IMR-90 (cell line): ENCODE measurements around the gene OR51B2. TPM values are rescaled to one million over a fixed set of nuclear protein-coding genes. Genes with fewer than 3 reads are reported as not detected.

Source experiments
- ATAC-seq: fragments of 200-7000 bp; cut with Tn5 transposase; 2 replicates; pipeline ENCODE4 v1.9.1; 2020; ENCODE audit warnings: low read depth, mild to moderate bottlenecking, moderate library complexity
- Bru-seq: library from RNA; stranded (reverse); fragments of 400-500 nt; gene quantifications from one replicate; lab custom pipeline; 2021; lab: Mats Ljungman, UMichigan
- BruChase-seq, 2 experiments: library from RNA; stranded (reverse); fragments of 400-500 nt; gene quantifications; one replicate each; lab custom pipeline; 2021; lab: Mats Ljungman, UMichigan
- BruUV-seq: library from RNA; stranded (reverse); fragments of 400-500 nt; replicated peaks from 2 replicates; lab custom pipeline; 2021; lab: Mats Ljungman, UMichigan
- CTCF ChIA-PET: fragments of 300-600 bp; formaldehyde crosslinking; extraction: SDS; loops from one replicate; lab custom pipeline; 2021; ENCODE audit warnings: antibody characterized with exemption; lab: Yijun Ruan, JAX
- POLR2A ChIA-PET: fragments of 300-600 bp; sonication (Branson Sonifier 250); formaldehyde crosslinking; loops from one replicate; lab custom pipeline; 2022; ENCODE audit warnings: antibody characterized with exemption; ENCODE audit not compliant: unreplicated experiment; lab: Charles Lee
- DNase-seq: peaks from one replicate; pipeline ENCODE4 v3.0.0; 2013
- H2AFZ ChIP-seq: replicated peaks from 2 replicates; pipeline ENCODE3; 2013; ENCODE audit warnings: low read length, mild to moderate bottlenecking; ENCODE audit not compliant: poor library complexity
- H2AK5ac ChIP-seq: 2 replicates; pipeline ENCODE4 v1.6.1; 2013; ENCODE audit warnings: low read depth, low read length, inconsistent platforms
- H2AK9ac ChIP-seq: replicated peaks from 2 replicates; pipeline ENCODE3; 2013; ENCODE audit warnings: mild to moderate bottlenecking, low read depth, low read length, moderate library complexity; ENCODE audit not compliant: poor library complexity
- H2BK120ac ChIP-seq: 2 replicates; pipeline ENCODE4 v1.6.1; 2013; ENCODE audit warnings: low read depth, low read length, inconsistent platforms
- H2BK15ac ChIP-seq: 3 replicates; pipeline ENCODE4 v1.6.1; 2013; ENCODE audit warnings: low read depth, low read length, inconsistent platforms
- H2BK20ac ChIP-seq: 2 replicates; pipeline ENCODE4 v1.6.1; 2013; ENCODE audit warnings: low read depth, mild to moderate bottlenecking, inconsistent platforms, low read length, moderate library complexity
- H2BK5ac ChIP-seq: 2 replicates; pipeline ENCODE4 v1.6.1; 2013; ENCODE audit warnings: mild to moderate bottlenecking, low read depth, low read length, inconsistent platforms; ENCODE audit not compliant: poor library complexity, severe bottlenecking
- H3K14ac ChIP-seq: replicated peaks from 2 replicates; pipeline ENCODE4 v1.6.1; 2013; ENCODE audit warnings: low read depth, low read length, inconsistent platforms
- H3K18ac ChIP-seq: 2 replicates; pipeline ENCODE4 v1.6.1; 2013; ENCODE audit warnings: low read depth, low read length, control low read depth
- H3K23ac ChIP-seq: 2 replicates; pipeline ENCODE4 v1.6.1; 2013; ENCODE audit warnings: low read depth, low read length, inconsistent platforms
- H3K27ac ChIP-seq: 2 replicates; pipeline ENCODE4 v1.5.1; 2013; ENCODE audit warnings: mild to moderate bottlenecking, control low read depth, low read length; ENCODE audit not compliant: insufficient read depth
- H3K27me3 ChIP-seq: 2 replicates; pipeline ENCODE4 v1.6.1; 2013; ENCODE audit warnings: low read length; ENCODE audit not compliant: control insufficient read depth, insufficient read depth
- H3K36me3 ChIP-seq: 2 replicates; pipeline ENCODE4 v1.6.1; 2013; ENCODE audit warnings: low read length, mixed read lengths; ENCODE audit not compliant: control insufficient read depth, insufficient read depth
- H3K4ac ChIP-seq: 2 replicates; pipeline ENCODE4 v1.6.1; 2013; ENCODE audit warnings: low read depth, low read length, inconsistent platforms
- H3K4me1 ChIP-seq: 2 replicates; pipeline ENCODE4 v1.6.1; 2013; ENCODE audit warnings: low read length, mixed read lengths; ENCODE audit not compliant: control insufficient read depth, insufficient read depth
- H3K4me2 ChIP-seq: 2 replicates; pipeline ENCODE4 v1.6.1; 2013; ENCODE audit warnings: low read depth, mild to moderate bottlenecking, control low read depth, low read length, moderate library complexity
- H3K4me3 ChIP-seq: 2 replicates; pipeline ENCODE4 v1.5.1; 2013; ENCODE audit warnings: low read depth, mild to moderate bottlenecking, control low read depth, low read length, moderate library complexity; ENCODE audit not compliant: insufficient read depth
- H3K56ac ChIP-seq: 2 replicates; pipeline ENCODE4 v1.6.1; 2013; ENCODE audit warnings: low read length, inconsistent platforms; ENCODE audit not compliant: insufficient read depth; ENCODE audit errors: extremely low read depth
- H3K79me1 ChIP-seq, 2 experiments: 2 replicates each; pipeline ENCODE4 v1.6.1; 2013; ENCODE audit warnings: low read length in 2 of 2, inconsistent platforms in 1 of 2, low read depth in 1 of 2
- H3K9ac ChIP-seq: 2 replicates; pipeline ENCODE4 v1.6.1; 2013; ENCODE audit warnings: low read depth, low read length, control low read depth
- H3K9me1 ChIP-seq: 2 replicates; pipeline ENCODE4 v1.6.1; 2013; ENCODE audit warnings: low read length, inconsistent platforms; ENCODE audit not compliant: insufficient read depth
- H3K9me3 ChIP-seq: 2 replicates; pipeline ENCODE4 v1.6.1; 2013; ENCODE audit warnings: low read length; ENCODE audit not compliant: control insufficient read depth, insufficient read depth
- H4K20me1 ChIP-seq: 2 replicates; pipeline ENCODE4 v1.6.1; 2013; ENCODE audit warnings: low read length, inconsistent platforms; ENCODE audit not compliant: insufficient read depth
- H4K5ac ChIP-seq: 2 replicates; pipeline ENCODE4 v1.6.1; 2013; ENCODE audit warnings: mild to moderate bottlenecking, low read depth, low read length, control low read depth
- H4K8ac ChIP-seq, 2 experiments: 2 replicates each; pipeline ENCODE4 v1.6.1; 2013; ENCODE audit warnings: low read depth in 2 of 2, low read length in 2 of 2, control low read depth in 1 of 2, inconsistent platforms in 1 of 2
- H4K91ac ChIP-seq: 2 replicates; pipeline ENCODE4 v1.6.1; 2013; ENCODE audit warnings: low read depth, low read length, inconsistent platforms; ENCODE audit not compliant: insufficient read depth
- CEBPB ChIP-seq: IDR thresholded peaks from 2 replicates; pipeline ENCODE4 v1.6.1; 2012; ENCODE audit warnings: low read depth, low read length, improper control_type of control experiment
- CHD1 ChIP-seq: IDR thresholded peaks from 2 replicates; pipeline ENCODE4 v1.6.1; 2012; ENCODE audit warnings: low read depth, low read length, improper control_type of control experiment
- CTCF ChIP-seq: conservative IDR thresholded peaks from 2 replicates; pipeline ENCODE4 v1.5.1; 2012; ENCODE audit warnings: mild to moderate bottlenecking, low read depth, low read length, improper control_type of control experiment
- ELK1 ChIP-seq: fragments of 150-350 bp; IDR thresholded peaks from 2 replicates; pipeline ENCODE4 v1.6.1; 2016; ENCODE audit warnings: low read depth, mild to moderate bottlenecking, low read length, moderate library complexity, borderline replicate concordance
- FOS ChIP-seq: fragments of 150-350 bp; IDR thresholded peaks from 2 replicates; pipeline ENCODE4 v1.6.1; 2016; ENCODE audit warnings: low read depth, low read length
- MAFK ChIP-seq: IDR thresholded peaks from 2 replicates; pipeline ENCODE4 v1.6.1; 2012; ENCODE audit warnings: low read depth, low read length, improper control_type of control experiment
- MXI1 ChIP-seq: IDR thresholded peaks from 2 replicates; pipeline ENCODE4 v1.6.1; 2012; ENCODE audit warnings: low read depth, mild to moderate bottlenecking, low read length, moderate library complexity, borderline replicate concordance
- RCOR1 ChIP-seq: IDR thresholded peaks from 2 replicates; pipeline ENCODE4 v1.6.1; 2012; ENCODE audit warnings: mild to moderate bottlenecking, low read length, improper control_type of control experiment; ENCODE audit not compliant: insufficient replicate concordance
- RFX5 ChIP-seq: IDR thresholded peaks from 2 replicates; pipeline ENCODE4 v1.8.0; 2012; ENCODE audit warnings: low read depth, mild to moderate bottlenecking, low read length, moderate library complexity
- SMC3 ChIP-seq: fragments of 150-350 bp; IDR thresholded peaks from 2 replicates; pipeline ENCODE4 v1.6.1; 2016; ENCODE audit warnings: low read depth, mild to moderate bottlenecking, antibody characterized with exemption, low read length, moderate library complexity
- WGBS, 2 experiments: methylation state at CpG; one replicate each; pipeline versions ENCODE4 v1.1.5 to v1.1.7; 2013; ENCODE audit warnings: missing lambda C conversion rate in 2 of 2; ENCODE audit not compliant: insufficient read length in 1 of 2; ENCODE audit errors: extremely low coverage in 2 of 2; 5-methylcytosine and 5-hydroxymethylcytosine counted together
- dilution Hi-C: fragments of 300-500 bp; cut with HindIII; formaldehyde crosslinking; loops from one replicate; pipeline ENCODE4 v1.14.3; 2018; ENCODE audit warnings: low sequenced_read_pairs; ENCODE audit not compliant: unreplicated experiment
- in situ Hi-C: fragments of 300-500 bp; cut with MboI; formaldehyde crosslinking; loops from 3 replicates; pipeline ENCODE4 v1.14.3; 2019; ENCODE audit warnings: low sequenced_read_pairs, inconsistent platforms, mixed read lengths
- intact Hi-C: fragments of 100-400 bp; cut with micrococcal nuclease; formaldehyde crosslinking; loops from 2 replicates; pipeline ENCODE4 v1.10.0; 2022
- long read RNA-seq: library from polyadenylated mRNA; unstranded; transcript quantifications from one replicate; pipeline ENCODE4 v2.0.0, GENCODE V29; 2021; ENCODE audit not compliant: unreplicated experiment
- polyA plus RNA-seq, 3 experiments: library from polyadenylated mRNA; depleted of rRNA; stranded (reverse); fragments of >200 nt; gene quantifications; 2 replicates each; pipeline ENCODE4 v1.2.3, GENCODE V29; 2012; ENCODE audit warnings: low replicate concordance in 1 of 3
- total RNA-seq: library from RNA; depleted of rRNA; stranded (reverse); fragments of >200 nt; gene quantifications from 2 replicates; pipeline ENCODE4 v1.2.3, GENCODE V29; 2012; rRNA removed

The OR51B2 gene
- total RNA-seq = not detected in 2 replicates
- not detected in 2 replicates for polyA plus RNA-seq (2012; rRNA removed)
- not detected in 2 replicates for polyA plus RNA-seq (2012; cell fraction: cytosol; rRNA removed)
- polyA plus RNA-seq (2012; cell fraction: nucleus; rRNA removed; ENCODE audit: low replicate concordance) = not detected in 2 replicates
- percentile 18 among the genes with signal in this experiment for Bru-seq, nascent RNA
- BruChase-seq, experiment 1, labeled RNA remaining after a 6-hour chase = percentile 20 among the genes with signal in this experiment
- percentile 35 among the genes with signal in this experiment for BruChase-seq, experiment 2, labeled RNA remaining after a 2-hour chase
- long read RNA-seq = 0 reads

DNA sequence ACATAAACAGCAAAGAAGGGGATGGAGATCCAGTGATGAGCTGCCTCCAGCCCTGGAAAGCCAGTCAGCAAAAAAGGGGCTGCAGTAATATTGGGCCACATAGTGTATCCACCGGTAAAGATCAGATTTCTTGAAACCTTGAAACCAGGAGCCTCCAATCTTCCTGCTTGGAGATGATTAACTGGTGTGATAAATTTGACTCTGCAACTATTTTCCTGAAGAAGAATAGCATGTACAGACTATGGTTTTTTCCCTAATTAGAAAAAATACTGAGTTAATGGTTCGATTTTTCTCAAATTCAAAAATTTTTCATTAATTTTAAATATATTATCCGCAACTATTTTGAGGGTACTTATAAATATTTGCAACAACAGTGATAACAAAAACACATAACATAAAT lies at the start of gene OR51B2:
Gene OR51B2 (minus strand): TSS at position 101 of the 400 bp plus-strand sequence. CDS start 0 bp downstream, at position 101.
- TF ChIP-seq FOS = no peak
- TF ChIP-seq MAFK = no peak
- TF ChIP-seq CTCF = no peak
- TF ChIP-seq SMC3 = no peak
- TF ChIP-seq MXI1 = no peak
- no peak for TF ChIP-seq RCOR1
- TF ChIP-seq ELK1 = no peak
- TF ChIP-seq CEBPB = no peak
- no peak for TF ChIP-seq CHD1
- no peak for TF ChIP-seq RFX5
- Histone ChIP-seq H3K23ac (no peak within 1 kb of the TSS), H3K4me1 (no peaks in the 10 kb centered on the region; the same call in 1 of the 2 replicates), H3K4me2 (no peak within 1 kb of the TSS), H4K91ac (no peak within 1 kb of the TSS), H3K4ac (no peak within 1 kb of the TSS; the same call in 1 of the 2 replicates), H2BK15ac (0 out of 3 replicates have a peak within 1 kb of the TSS, but pooled peaks have one; percentile 20), H3K9ac (no peak within 1 kb of the TSS), H4K5ac (peak within 1 kb of the TSS; percentile 36; the same call in 1 of the 2 replicates), H3K4me3 (no peak within 1 kb of the TSS), H3K36me3 (no peaks in the 10 kb centered on the region), H2AK5ac (no peak within 1 kb of the TSS; the same call in 1 of the 2 replicates), H3K27ac (no peak within 1 kb of the TSS), H2BK5ac (no peak within 1 kb of the TSS), H4K20me1 (no peaks in the 10 kb centered on the region), H3K79me1 (no peaks in the 10 kb centered on the region), H3K9me1 (no peaks in the 10 kb centered on the region), H4K8ac (peak within 1 kb of the TSS in 1 of 2 experiments; percentile 39; a peak in 1 of 4 replicates), H2AK9ac (no peak within 1 kb of the TSS), H2BK20ac (peak within 1 kb of the TSS; percentile 31; the same call in 1 of the 2 replicates), H3K18ac (no peak within 1 kb of the TSS; the same call in 1 of the 2 replicates), H2AFZ (peak within 1 kb of the TSS; percentile 37), H3K9me3 (no peaks in the 10 kb centered on the region), H3K56ac (no peak within 1 kb of the TSS), H2BK120ac (0 out of 2 replicates have a peak within 1 kb of the TSS, but pooled peaks have one; percentile 5), H3K27me3 (no peaks in the 10 kb centered on the region), H3K14ac (0 out of 2 replicates have a peak within 1 kb of the TSS, but pooled peaks have one; percentile 11)
- in situ Hi-C loops (no loop called here), dilution Hi-C loops (no loop called here), intact Hi-C loops (no loop called here)
- ChIA-PET POLR2A (no interaction called here), CTCF (no interaction called here)
- BruUV-seq = no TSS peak
- no peak for DNase-seq
- ATAC-seq = no peak
- WGBS, 2 experiments = no CpG with 5 or more reads among the region's 3 CpGs
